ENCODE results near the gene NT5DC2.

The NT5DC2 gene

DNA sequence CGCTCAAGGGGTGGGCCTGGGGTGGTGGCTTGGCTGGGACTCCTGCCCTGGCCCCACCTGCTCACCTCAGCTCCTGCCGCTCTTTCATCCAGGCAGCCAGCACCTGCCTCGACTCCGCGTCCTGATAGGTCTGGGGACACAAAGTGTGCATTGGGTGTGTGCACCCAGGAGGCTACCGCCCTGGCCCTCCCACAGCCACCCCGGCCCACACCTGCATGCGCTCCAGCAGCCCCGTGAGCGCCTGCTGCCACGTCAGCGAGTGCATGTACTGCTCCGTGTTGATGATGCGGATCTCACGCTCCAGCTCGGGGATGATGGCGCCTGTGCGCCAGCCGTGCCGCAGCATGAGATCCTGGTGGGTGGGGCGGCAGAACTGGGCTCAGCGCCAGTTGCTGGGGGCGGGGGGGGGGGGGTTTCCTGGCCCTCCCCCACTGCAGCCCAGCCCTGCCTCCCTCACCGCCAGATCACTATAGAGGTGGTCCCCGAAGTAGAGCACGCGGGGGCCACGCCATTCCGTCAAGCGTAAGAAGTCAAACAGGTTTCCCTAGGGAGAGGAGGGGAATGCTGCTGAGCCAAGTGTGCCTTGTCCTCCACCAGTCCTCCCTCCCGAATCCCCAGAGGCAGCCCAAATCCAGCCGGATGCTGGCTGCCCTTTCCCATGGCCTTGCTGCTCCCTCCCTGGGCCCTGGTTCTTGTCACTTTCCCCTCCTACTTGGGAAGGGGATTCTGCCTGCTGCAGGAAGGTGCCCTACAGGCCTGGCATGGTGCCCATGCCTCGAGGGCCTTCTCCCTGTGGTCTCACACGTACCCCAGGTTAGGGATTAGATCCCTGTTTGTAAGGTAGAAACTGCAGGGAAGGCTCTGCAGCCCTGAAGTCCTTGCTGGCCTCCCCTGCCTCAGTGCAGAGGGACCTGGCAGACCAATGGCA lies 8.6 kb downstream of the NT5DC2 start:
- DNase-seq, result no peak

DNA sequence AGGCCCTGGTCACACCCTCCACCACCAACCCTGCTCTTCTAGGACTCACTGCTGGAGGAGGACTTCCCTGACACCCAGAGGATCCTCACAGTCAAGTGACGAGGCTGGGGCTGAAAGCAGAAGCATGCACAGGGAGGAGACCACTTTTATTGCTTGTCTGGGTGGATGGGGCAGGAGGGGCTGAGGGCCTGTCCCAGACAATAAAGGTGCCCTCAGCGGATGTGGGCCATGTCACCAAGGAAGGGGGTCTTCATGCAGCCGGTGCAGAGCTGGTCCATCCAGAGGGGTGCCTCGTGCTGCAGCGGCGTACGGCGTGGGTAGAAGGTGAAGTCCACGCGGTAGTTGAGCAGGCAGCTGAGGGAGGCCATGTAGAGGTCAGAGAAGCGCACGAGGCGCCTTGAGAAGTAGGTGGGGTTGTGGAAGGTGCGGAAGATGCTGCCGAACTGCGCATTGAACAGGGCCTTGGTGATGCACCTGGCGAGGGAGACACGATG lies 9.4 kb downstream of the NT5DC2 start:
- DNase-seq, result no peak

DNA sequence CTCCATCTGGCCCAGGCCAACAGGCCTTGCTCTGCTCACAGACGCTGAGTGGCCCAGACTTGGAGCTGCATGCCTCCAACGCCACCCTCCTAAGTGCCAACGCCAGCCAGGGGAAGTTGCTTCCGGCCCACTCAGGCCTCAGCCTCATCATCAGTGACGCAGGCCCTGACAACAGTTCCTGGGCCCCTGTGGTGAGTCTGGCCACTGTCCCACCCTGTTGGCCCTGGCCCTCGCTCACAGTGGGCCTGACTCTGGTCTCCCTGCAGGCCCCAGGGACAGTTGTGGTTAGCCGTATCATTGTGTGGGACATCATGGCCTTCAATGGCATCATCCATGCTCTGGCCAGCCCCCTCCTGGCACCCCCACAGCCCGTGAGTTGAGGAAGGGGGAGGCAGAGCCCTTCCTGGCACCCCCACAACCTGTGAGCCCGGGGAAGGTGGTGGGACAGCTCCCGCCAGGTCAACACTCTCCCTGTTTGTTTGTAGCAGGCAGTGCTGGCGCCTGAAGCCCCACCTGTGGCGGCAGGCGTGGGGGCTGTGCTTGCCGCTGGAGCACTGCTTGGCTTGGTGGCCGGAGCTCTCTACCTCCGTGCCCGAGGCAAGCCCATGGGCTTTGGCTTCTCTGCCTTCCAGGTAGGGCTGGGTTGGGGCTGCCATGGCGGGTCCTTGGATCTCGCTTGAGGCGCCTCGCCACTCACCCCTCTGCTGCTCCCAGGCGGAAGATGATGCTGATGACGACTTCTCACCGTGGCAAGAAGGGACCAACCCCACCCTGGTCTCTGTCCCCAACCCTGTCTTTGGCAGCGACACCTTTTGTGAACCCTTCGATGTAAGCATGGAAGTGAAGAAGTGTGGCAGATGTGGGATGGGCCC lies 10.0 kb downstream of the NT5DC2 start:
- DNase-seq, result no peak

DNA sequence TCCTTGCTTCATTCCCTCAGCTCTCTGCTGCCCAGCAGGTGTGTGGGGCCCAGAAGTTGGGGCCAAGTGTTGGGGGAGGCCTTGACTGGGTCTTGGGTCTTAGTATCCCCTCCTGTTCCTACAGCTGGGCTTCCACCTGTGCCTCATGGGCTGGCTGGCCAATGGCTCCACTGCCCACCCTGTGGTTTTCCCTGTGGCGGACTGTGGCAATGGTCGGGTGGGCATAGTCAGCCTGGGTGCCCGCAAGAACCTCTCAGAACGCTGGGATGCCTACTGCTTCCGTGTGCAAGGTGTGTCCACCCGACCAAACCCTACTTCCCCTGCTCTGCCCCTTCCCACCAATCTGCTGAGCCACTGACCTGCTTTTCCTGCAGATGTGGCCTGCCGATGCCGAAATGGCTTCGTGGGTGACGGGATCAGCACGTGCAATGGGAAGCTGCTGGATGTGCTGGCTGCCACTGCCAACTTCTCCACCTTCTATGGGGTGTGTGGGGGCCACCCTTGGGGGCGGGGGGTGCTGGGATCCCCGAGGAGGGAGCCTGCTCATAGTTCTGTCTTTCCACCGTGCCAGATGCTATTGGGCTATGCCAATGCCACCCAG lies 10.9 kb downstream of the NT5DC2 start:
- DNase-seq, result no peak

DNA sequence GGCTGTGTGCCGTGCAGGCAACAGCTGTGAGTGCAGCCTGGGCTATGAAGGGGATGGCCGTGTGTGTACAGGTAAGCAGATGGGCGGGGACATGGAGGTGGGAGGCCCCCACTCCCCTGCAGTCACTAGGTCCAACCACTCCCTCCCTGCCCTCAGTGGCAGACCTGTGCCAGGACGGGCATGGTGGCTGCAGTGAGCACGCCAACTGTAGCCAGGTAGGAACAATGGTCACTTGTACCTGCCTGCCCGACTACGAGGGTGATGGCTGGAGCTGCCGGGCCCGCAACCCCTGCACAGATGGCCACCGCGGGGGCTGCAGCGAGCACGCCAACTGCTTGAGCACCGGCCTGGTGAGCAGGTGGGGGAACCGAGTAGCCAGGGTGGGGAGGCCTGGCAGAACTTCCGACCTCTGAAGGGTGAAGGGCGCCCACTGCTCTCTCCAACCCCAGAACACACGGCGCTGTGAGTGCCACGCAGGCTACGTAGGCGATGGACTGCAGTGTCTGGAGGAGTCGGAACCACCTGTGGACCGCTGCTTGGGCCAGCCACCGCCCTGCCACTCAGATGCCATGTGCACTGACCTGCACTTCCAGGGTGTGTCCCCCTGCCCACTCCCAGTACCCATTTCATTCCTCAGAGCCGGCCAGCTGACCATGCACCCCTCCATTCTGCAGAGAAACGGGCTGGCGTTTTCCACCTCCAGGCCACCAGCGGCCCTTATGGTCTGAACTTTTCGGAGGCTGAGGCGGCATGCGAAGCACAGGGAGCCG lies 11.6 kb downstream of the NT5DC2 start:
- DNase-seq, result no peak

DNA sequence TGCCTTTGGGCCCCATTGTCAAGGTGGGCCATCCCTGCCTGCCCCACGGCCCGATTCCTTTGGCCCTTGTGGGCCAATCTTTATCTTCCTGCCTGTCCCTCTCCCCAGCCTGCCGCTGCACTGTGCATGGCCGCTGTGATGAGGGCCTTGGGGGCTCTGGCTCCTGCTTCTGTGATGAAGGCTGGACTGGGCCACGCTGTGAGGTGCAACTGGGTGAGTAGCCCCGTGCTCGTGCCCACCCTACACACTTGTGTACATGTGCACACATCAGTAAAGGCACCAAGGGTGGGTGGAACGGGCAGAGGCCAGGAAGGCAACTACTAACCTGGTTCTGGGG lies 12.2 kb downstream of the NT5DC2 start:
- DNase-seq, result no peak

DNA sequence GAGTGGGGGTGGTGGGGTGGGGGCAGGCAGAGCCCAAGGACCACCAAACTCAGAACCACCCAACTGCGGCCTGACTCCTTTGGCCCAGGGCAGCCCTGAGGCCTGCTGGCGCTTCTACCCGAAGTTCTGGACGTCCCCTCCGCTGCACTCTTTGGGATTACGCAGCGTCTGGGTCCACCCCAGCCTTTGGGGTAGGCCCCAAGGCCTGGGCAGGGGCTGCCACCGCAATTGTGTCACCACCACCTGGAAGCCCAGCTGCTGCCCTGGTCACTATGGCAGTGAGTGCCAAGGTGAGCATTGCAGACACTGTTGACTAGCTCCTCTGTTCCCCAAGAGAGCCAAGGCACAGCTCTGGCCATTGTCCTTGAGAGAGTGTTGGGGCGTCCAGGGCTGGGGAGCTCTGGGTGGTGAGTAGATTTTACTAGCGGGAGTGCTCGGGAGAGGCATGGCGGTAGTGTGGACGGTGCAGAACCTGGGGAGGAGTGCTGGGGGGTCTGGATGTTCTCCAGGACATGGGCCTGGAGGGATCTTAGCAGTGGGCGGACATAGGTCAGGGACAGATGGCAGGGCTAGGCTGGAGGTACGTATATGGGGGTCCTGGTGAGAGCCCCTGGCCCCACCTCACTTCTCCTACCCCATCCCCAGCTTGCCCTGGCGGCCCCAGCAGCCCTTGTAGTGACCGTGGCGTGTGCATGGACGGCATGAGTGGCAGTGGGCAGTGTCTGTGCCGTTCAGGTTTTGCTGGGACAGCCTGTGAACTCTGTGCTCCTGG lies 12.8 kb downstream of the NT5DC2 start:
- no peak for DNase-seq

DNA sequence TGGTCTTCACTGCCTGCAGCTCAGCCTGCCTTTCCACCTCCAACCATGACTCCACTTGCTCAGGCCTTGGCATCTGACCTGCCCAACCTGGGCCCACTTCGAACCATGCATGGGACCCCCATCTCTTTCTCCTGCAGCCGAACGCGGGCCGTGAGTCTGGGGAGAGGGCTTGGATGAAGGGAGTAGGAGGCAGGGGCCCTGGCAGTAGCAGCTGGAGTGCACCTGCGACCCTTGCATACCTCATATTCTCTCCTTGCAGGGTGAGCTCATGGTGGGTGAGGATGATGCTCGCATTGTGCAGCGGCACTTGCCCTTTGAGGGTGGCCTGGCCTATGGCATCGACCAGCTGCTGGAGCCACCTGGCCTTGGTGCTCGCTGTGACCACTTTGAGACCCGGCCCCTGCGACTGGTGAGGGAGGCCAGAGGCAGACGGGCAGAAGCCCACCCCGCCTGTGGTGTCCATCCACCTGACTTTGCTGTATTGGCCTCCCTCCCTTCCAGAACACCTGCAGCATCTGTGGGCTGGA lies 13.5 kb downstream of the NT5DC2 start:
- no peak for DNase-seq

DNA sequence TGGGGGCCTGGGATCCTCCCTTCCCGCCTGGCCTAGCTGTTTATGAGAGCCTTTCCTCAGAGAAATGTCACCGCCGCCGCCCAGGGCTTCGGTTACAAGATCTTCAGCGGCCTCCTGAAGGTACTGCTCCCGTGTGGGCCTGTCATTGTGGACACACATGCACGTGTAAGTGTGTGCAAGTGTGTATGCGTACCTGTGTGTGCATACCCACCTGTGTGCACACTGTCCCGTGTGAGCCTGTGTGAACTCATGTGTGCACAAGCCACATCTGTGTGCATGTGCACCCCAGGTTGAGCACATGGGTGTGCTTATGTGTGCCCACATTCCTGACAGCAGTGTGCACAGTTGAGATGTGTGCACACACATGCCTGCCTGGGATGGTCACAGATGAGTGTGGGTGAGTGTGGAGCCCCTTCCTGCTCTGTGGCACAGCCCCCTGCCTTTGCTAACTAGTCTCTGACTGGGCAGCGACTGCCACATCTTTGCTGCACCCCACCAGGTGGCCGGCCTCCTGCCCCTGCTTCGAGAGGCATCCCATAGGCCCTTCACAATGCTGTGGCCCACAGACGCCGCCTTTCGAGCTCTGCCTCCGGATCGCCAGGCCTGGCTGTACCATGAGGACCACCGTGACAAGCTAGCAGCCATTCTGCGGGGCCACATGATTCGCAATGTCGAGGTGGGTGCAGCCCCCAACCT lies 14.1 kb downstream of the NT5DC2 start:
- DNase-seq, result no peak

DNA sequence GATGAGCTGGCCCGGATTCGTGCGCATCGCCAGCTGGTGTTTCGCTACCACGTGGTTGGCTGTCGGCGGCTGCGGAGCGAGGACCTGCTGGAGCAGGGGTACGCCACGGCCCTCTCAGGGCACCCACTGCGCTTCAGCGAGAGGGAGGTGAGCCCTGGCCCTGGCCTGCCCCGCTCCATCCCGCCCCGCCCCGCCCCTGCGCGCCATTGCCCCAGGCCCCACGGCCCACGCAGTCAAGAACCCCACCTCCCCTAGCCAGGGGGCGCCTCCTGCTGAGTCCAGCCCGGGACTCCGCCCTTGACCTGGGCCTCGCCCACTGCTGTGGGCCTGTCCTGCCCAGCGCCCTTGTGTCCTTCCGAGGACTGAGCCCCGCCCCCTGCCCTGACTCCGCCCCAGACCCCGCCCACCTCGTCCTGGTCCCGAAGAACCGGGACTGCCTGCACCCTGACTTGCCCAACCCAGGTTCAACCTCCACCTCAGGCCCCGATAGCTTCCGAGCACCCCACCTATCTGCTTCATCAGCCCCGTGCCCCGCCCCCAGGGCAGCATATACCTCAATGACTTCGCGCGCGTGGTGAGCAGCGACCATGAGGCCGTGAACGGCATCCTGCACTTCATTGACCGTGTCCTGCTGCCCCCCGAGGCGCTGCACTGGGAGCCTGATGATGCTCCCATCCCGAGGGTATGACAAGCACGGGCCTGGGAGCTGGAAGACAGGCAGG lies 14.8 kb downstream of the NT5DC2 start:
- DNase-seq, result no peak

DNA sequence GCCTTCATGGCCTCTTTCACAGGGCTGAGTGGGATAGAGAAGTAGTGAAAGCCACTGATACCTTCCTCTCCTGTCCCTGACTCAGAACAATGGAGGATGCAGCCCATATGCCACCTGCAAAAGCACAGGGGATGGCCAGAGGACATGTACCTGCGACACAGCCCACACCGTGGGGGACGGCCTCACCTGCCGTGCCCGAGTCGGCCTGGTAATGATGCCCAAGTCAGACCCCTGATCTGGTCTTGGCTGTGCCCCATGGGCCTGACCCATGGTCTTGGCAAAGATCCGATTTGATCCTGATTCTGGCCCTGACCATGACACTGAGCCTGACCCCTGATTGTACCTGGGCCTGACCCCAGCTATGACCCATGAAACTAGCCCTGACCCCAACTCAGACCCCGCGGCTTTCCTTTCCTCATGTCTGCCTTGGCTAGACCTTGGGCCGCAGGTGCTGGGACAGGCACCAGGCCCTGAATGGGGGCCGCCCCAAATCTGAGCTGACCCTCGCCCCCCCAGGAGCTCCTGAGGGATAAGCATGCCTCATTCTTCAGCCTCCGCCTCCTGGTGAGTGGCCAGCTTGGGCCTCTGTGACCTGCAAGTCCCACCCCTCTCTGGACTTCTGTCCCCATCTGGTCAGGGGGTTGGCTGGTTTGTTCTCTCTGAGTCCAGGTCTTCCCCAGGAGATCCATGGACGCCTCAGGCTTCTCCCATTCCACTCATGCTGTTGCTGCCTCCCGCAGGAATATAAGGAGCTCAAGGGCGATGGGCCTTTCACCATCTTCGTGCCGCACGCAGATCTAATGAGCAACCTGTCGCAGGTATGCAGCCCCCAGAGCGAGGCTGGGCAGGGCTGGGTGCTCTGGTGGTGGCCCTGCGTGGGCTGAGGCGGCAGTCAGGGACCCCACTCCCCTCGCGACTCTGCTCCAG lies 15.6 kb downstream of the NT5DC2 start:
- no peak for DNase-seq

DNA sequence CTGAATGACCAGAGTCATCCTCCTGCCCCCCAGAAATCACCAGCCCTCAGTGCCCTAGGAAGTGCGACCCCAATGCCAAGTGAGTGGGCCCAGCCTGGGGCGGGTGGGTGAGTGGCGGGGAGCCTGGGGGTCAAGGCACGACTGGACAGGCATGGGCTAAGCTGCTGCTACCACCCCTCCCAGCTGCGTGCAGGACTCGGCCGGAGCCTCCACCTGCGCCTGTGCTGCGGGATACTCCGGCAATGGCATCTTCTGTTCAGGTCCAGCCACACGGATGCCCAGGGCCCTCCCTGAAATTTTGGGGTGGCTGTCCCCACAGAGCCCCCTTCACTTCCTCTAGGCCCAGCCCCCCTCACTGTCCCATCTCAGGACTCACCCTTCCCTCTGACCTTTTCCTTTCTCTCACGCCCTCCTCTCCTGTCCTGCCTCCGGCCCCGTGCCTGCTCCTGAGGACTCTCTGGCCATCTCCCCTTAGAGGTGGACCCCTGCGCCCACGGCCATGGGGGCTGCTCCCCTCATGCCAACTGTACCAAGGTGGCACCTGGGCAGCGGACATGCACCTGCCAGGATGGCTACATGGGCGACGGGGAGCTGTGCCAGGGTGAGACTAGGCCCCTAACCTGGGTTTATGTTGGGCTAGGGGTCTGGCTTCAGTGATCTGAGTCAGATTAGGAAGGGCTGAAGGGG lies 17.0 kb downstream of the NT5DC2 start:
- DNase-seq, result no peak

DNA sequence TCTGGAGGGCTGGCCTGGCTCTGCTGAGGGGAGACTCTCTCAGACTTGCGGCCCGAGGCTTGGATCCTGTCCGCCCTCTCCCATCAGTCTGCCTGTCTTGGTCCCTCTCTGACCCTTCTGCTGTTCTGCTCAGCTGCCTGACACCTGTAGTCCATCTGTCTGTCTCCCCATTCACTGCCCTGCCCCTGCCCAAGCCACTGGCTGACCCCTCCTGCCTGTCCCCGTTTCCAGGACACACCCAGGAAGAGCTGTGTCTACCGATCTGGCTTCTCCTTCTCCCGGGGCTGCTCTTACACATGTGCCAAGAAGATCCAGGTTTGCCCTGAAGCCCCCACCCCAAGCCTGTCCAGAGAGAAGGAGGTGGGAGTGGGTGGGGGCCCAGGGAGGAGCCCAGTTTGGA lies 18.5 kb downstream of the NT5DC2 start:
- DNase-seq, result no peak

DNA sequence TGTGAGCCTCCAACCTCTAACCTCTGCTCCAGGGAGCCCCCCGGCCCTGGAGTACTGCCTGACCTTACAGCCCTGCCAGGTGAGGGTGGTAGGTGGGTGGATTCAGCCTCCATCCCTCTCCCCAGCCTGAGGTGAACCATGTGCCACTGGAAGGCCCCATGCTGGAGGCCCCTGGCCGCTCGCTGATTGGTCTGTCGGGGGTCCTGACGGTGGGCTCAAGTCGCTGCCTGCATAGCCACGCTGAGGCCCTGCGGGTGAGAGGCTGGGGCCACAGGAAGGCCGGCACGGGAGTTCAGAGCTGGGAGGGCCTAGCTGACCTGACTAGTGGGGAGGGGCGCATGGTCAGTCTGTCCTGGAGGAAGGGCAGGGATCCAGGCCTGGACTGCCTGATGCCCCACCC lies 19.1 kb downstream of the NT5DC2 start:
- DNase-seq, result no peak

DNA sequence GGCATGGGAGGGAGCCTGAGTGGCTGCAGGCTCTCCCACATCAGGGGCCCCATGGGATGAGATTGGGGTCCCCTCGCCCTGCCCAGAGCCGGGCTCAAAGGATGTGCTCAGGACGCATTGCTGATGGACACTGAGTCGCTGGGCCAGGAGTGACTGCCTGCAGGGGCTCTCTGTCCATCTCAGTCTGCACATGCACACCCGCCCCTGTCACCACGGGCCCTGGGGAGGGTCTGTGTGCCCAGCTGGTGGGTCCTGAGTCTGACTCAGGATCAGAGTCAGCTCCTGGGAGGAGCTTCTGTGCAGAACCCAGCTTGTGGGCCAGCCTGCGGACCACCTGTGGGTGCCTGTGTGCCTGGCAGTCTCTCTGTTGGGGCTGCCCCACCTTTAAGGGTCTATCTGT lies 20.4 kb downstream of the NT5DC2 start:
- DNase-seq, result no peak

DNA sequence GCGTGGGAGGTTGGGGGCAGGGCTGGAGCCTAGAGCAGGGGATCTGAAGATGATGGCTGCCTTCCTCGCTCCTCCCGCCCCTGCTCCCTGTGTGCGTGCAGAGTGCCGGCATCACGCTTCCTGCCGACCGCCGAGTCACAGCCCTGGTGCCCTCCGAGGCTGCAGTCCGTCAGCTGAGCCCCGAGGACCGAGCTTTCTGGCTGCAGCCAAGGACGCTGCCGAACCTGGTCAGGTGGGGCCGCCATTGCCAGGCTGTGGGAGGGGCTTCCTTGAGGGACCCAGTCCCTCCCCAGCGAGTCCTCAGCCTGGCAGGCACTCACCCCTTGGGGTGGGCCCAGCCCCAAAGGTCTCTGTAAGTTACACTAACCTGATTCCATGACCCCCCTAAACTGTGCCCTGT lies 20.9 kb downstream of the NT5DC2 start:
- DNase-seq, result no peak

DNA sequence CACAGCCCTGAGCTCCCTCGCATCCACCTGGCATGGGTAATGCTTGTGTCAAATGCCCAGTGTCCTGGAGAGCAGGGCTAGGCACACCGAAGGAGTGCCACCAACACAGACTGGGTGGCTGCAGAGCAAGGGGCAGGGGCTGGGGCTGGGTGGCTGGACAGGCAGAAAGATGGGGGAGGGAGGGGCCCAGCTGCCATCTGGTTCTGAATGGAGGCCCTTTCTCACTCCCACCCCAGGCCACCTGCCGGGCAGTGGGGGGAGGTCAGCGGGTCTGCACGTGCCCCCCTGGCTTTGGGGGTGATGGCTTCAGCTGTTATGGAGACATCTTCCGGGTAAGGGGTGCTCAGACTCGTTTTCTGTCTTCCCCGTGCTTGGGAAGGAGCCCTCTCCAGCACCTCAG lies 21.6 kb downstream of the NT5DC2 start:
- peak; percentile 14 for DNase-seq

DNA sequence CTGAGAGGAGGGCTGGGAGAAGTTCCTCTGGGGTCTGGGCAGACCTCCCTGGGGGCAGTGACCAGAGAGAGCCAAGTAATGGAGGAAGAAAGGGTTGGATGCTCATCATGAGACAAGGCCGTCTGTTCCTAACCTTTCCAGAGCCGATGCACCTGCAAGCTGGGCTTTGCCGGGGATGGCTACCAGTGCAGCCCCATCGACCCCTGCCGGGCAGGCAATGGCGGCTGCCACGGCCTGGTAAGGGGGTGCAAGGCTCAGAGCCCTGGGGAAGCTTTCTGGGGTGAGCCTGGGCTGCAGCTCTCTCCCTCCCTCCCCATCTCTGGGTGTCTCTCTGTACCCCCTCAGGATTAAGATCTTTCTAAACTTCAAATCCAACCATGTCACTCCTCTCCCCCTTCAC lies 22.1 kb downstream of the NT5DC2 start:
- DNase-seq, result no peak

Data from NCI-H82 (cell line).